HG02870 (cell line): ENCODE results near the gene PPP1R14D.

Source experiments
- ATAC-seq: cut with Tn5 transposase; IDR thresholded peaks from one replicate; pipeline ENCODE4 v1.9.1; 2021; ENCODE audit warnings: mild to moderate bottlenecking, moderate library complexity; ENCODE audit not compliant: unreplicated experiment

Gene PPP1R14D

GRCh38 chr15:40787991-40788390, 40.5 kb downstream of the PPP1R14D start:
- no peak for ATAC-seq

GRCh38 chr15:40787344-40787841, 41.1 kb downstream of the PPP1R14D start:
- ATAC-seq = no peak

GRCh38 chr15:40785814-40786213, 42.7 kb downstream of the PPP1R14D start:
- ATAC-seq = no peak

DNA sequence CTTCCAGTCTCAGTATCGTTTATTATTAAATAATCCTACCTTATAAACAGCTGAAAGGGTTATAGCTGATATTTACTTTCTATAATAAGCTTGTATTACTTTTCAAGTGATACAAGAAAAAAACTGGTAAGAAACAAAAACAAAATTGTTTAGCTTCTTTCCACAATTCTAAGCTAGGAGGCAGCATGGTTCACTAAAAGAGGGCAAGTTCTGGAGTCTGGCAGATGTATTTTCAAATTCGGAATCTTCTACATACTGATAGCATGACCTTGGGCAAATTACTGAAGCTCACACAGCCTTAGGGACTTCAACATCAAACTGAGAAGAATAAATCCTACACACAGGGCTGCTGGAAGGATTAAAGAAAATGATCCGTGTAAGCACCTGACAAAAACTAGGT, 43.3 kb downstream of the PPP1R14D start:
- ATAC-seq = no peak

GRCh38 chr15:40782609-40783227, 45.8 kb downstream of the PPP1R14D start:
- ATAC-seq = no peak

GRCh38 chr15:40776537-40777141, 51.9 kb downstream of the PPP1R14D start:
- ATAC-seq = no peak

DNA sequence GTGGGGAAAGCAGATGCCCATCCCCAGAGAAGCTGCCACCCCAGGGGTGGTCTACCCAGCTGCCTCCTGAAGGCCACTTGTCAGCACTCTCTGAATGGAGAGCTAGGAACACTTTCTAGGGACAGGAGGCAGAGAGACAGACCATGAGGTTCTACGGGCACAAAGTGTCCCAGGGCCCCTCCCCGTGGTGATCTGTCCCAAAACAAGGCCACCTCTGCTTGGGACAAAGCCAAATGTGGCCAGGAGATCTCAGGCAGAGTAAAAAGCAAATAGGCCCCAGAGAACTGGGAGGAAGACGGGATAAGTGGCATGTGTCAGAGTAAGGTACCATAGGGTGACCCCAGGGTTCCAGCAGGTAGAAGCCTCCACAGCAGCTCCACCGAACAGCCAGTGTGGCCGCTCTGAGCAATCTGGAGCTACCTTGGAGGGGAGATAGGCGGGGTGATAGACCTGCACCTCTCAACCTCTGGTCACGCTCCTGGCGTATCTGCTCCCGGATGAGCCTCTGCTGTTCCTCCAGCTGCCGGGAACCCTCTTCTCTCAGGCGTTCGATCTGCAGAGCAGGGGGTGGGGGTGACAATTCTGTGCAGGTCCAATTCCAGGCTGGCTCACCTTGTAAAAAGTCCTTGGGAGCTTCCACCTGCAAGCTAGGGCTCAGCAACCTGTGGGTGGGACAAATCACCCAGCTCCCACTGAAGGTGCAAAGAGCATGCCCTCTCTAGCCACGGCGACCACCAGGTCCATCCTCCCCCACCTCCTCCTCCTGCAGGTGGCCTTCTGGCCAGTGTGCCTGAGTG, 52.6 kb downstream of the PPP1R14D start:
- ATAC-seq = no peak

GRCh38 chr15:40775007-40775406, 53.5 kb downstream of the PPP1R14D start:
- no peak for ATAC-seq

DNA sequence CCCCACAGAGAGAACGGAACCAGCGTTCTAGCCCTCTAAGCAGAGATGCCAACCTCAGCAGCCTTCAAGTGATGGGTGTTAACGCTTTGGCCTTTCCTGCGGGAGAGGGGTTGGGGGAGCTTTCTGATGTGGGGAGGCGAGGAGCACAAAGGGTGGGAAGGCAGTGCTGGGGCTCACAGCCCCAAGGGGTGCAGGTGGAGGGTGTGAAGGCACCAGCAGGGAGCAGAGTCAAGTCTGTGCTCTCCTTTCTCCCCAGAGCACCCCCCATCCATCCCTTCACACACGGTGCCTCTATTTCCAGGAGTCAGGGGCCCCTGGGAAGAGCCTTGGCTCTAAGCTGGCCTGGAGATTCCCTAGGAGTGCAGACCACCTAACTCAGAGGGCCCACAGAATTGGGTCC, 54.6 kb downstream of the PPP1R14D start:
- no peak for ATAC-seq

DNA sequence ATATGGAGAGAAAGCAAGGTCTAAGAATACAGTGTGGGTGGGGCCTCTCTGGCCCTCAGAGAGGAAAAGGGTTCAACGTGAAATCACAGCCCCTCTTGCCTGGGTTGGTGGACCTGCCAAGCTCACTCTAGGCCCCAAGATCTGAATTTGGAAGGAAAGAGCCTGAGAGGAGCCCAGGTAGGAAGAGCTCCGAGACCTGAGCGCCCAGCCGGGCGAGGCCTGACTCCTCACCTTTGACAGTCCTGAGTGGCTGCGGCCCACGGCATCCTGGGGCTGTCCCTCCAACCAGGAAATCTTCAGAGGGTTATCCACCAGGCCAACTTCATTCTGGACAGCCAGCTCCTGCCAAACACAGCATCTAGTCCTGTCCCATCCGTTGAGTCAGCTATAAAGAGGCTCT, 55.0 kb downstream of the PPP1R14D start:
- no peak for ATAC-seq

DNA sequence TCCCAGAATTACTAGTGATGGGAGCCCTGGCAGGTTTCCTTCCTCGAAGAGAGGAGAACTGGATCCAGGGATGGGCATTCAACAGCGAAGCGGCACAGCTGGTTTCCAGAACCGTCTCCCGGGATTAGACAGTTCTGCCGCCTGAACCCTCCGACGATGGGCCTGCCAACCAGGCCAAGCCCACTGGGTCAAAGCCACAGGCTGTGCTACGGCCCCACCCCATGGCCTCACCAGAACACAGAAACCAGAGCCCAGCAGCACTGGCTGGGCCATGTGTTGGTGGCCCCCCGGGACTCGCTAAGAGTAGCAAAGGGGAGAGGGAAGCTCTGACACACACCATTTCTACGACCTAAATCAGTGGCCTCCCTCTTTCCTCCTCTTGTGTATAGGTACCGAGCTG, 56.5 kb downstream of the PPP1R14D start:
- no peak for ATAC-seq

DNA sequence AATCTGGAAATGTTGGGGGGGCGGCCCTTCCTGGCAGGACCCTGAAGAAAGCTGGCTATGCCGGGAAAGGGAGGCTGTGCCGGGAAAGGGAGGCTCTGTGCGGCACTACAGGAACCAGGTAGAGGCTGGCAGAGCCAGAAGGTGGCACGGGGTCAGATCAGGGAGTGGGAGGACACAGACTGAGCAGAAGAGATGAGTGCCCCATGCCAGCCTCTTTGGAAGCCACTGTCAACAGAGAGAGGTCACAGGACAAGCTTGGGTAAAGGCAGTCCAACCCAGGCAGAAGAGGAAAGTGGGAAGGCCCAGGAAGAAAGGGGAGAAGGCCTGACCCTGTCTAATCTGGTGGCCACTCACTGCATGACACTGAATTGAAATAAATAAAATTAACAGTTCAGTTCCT, 57.3 kb downstream of the PPP1R14D start:
- no peak for ATAC-seq

GRCh38 chr15:40770147-40770721, 58.3 kb downstream of the PPP1R14D start:
- no peak for ATAC-seq

GRCh38 chr15:40769274-40770146, 59.0 kb downstream of the PPP1R14D start, which contains the start of gene C15orf62:
Gene C15orf62 (plus strand): TSS chr15:40769980. CDS start chr15:40770496, 516 bp downstream.
- ATAC-seq = no peak

DNA sequence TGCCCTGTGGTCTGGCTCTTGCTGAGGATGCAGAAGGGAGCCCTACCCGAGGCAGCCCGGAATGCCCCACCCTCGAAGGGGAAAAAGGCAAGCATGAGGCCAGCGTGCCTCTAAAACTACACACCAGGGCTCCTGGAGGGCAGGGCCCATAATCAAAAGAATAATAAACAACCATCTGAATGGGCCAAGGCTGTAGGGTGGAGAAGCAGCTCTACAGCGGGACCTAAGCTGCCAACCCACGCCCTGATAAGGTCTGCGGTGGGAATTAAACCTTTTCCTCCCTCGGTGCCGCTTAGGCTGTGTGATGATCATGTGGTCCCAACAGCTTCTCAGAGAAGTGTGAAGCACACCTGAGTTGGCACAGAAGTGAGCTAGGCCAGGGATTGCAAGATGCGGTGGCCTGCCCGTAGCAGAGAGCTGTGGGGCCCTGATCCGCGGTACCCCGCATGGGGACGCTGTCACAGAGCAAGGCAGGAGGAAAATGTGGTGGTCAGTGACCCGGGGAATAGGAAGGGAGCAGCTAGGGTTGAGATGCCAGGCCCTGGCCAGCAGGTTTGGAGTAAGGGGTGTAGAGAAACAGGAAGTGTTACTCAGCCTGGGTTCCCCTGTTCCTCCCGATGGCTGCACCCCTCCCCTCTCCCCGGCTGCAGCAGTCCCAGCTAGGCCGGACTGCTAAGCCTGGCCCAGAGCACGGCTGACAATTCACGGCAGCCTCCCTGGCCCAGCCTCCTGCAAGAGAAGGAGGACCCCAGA, 59.8 kb downstream of the PPP1R14D start:
- ATAC-seq = no peak

DNA sequence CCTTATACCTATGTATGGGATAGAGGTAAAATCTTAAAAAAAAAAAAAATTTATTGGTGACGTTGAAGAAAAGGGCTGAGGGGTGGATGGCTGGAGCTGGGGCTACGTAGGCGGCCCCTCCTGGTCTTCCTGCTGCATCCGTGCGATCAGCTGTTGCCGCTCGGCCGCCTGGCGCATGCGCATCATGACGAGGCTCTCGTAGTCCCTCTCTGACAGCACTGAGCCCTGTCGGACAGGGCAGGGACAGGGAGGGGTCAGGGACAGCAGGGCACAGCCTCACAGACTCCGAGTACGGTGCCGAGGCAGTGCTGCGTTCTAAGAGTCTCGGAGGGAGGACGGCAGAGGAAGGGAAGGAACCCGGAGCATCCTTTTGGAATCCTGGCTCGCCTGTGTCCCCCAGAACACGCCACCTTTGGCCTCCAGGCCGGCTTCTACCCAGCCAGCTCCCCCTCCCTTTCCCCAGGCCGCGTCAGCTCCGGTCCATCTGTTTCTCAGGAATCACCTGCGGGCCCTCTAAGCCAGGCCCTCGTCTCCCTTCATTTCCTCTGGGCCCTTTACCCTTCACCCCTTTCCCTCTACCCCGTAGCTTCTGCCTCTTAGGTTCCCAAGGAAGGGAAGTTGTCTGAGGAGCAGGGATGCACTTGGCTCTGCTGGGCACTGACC, 60.5 kb downstream of the PPP1R14D start:
- no peak for ATAC-seq

DNA sequence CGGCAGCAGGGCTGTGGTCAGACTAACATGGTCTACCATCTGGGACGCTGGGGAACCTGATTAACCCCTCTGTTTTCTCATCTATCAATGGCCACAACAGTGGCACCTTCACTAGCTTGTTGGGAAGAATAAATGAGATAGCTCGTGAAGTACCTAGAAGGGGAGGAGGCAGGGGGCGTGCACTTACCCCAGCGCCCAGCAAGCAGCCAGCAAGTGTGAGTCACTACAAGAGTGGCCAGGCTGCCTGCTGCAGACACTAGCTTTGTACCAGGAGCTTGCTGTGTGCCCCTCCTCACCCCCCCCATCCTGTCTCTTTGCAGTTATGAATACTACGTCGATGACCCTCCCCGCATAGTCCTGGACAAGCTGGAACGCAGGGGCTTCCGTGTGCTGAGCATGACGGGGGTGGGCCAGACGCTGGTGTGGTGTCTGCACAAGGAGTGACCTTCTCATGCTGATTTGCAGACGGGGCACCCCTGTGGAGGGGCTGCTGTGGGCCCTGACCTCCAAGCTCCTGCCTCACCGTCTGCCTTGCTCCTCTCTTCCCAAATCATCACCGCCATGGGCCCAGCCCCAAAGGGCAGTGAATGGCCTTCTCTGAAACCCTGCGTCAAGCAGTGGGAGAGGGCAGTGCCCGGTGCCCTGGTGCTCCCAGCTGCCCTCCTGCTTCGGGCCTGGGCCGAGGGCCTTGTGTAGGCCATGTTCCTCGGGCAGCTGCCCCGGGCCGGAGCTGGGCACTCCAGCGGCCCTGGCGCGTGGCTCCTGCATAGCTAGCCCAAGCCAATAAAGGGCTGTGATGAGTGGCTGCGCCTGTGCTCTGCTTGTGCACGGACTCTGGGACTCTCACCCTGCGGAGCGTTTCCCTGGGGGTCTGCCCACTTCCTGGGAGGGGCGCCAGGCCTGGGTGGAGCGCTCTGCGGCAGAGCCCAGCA, 61.3 kb downstream of the PPP1R14D start:
- ATAC-seq = no peak

DNA sequence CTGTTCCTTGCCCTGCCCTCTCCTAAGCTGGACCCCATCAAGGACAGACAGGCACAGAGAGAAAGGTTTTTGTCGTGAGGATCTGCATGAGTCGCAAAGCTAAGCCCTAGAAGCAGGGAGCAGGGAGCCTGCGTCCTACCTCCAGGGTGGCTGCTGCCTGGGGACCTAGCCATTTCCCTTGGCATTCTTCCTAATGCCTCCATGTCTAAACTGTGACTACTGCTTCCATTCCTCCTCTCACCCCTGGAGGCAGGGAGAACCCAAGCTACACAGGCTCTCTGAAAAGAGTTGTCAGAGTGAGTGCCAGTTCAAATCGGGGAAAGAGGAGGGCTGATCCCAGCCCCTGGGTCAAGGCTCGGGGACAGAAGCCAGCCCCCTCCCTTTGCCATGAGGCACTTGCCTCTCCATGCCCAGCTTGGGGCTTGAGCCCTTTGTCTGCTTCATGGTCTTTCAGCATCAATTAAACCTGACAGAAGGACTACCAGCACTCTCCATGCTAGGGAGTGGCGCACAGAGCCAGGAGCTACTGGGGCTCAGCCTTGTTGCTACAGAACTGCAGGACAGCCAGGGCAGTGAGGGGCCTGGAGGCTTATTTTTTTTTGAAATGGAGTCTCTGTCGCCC, 62.2 kb downstream of the PPP1R14D start:
- ATAC-seq = no peak
